ENCODE data around the gene ATP6V0D1. TPM values are rescaled to one million over a fixed set of nuclear protein-coding genes. Genes with fewer than 3 reads are reported as not detected.

Gene ATP6V0D1
- total RNA-seq, 1 experiment from 2014 or later = 76.6 TPM

GRCh38 chr16:67423015-67423414, 57.9 kb downstream of the ATP6V0D1 start:
- no TSS peak for BruUV-seq (replicated peaks)
- DNase-seq (no peak), ATAC-seq (no peak)
- H3K4me1 ChIP-seq (ENCODE audit: insufficient read depth, low read length) = no peaks in the 10 kb centered on the region
- TF ChIP-seq, protein P1, sequence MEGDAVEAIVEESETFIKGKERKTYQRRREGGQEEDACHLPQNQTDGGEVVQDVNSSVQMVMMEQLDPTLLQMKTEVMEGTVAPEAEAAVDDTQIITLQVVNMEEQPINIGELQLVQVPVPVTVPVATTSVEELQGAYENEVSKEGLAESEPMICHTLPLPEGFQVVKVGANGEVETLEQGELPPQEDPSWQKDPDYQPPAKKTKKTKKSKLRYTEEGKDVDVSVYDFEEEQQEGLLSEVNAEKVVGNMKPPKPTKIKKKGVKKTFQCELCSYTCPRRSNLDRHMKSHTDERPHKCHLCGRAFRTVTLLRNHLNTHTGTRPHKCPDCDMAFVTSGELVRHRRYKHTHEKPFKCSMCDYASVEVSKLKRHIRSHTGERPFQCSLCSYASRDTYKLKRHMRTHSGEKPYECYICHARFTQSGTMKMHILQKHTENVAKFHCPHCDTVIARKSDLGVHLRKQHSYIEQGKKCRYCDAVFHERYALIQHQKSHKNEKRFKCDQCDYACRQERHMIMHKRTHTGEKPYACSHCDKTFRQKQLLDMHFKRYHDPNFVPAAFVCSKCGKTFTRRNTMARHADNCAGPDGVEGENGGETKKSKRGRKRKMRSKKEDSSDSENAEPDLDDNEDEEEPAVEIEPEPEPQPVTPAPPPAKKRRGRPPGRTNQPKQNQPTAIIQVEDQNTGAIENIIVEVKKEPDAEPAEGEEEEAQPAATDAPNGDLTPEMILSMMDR (conservative IDR thresholded peaks at IDR 0.05; ENCODE audit: low read depth, low read length) = no peak
- no peak for TF ChIP-seq EZH2phosphoT487 (IDR thresholded peaks at IDR 0.05; ENCODE audit: borderline replicate concordance, low read length)
- no peak for TF ChIP-seq EZH2 (IDR thresholded peaks at IDR 0.05; ENCODE audit: low read length, unreplicated experiment)
- ChIA-PET CTCF (no interaction called here), POLR2A (ENCODE audit: unreplicated experiment) (no interaction called here)
- H2AFZ ChIP-seq (ENCODE audit: low read length) = no peak overlapping the region
- no peak overlapping the region for H3K4me2 ChIP-seq (ENCODE audit: low read length)
- no peaks in the 10 kb centered on the region for H3K79me2 ChIP-seq (ENCODE audit: low read length)
- H3K27ac ChIP-seq (ENCODE audit: low read length) = no peak overlapping the region
- no peak overlapping the region for H3K4me3 ChIP-seq (ENCODE audit: low read length)
- H3K9ac ChIP-seq (ENCODE audit: low read length) = no peak overlapping the region
- intact Hi-C loops (cut with micrococcal nuclease) = no loop called here
- H3K9me2 ChIP-seq (replicated peaks; ENCODE audit: low read length) = no peaks in the 10 kb centered on the region
- H3K9me3 ChIP-seq (ENCODE audit: low read length) = no peaks in the 10 kb centered on the region
- no peaks in the 10 kb centered on the region for H3F3A ChIP-seq (ENCODE audit: low read length, unreplicated experiment)
- no peaks in the 10 kb centered on the region for H3K27me3 ChIP-seq (ENCODE audit: low read length)
- no peaks in the 10 kb centered on the region for H3K36me3 ChIP-seq (ENCODE audit: low read depth, low read length)
- H4K20me1 ChIP-seq (ENCODE audit: low read length) = no peaks in the 10 kb centered on the region

- ATAC-seq = no peak
- H4K20me1 ChIP-seq (ENCODE audit: low read length) = no peaks in the 10 kb centered on the region
- BruUV-seq (replicated peaks) = no TSS peak
- no peak overlapping the region for H3K27ac ChIP-seq (ENCODE audit: low read length)
- H3K9me2 ChIP-seq (replicated peaks; ENCODE audit: low read length) = no peaks in the 10 kb centered on the region
- no peak for DNase-seq
- H3K9me3 ChIP-seq (ENCODE audit: low read length) = no peaks in the 10 kb centered on the region
- intact Hi-C loops (cut with micrococcal nuclease) = no loop called here
- H3F3A ChIP-seq (ENCODE audit: low read length, unreplicated experiment) = no peaks in the 10 kb centered on the region
- H3K36me3 ChIP-seq (ENCODE audit: low read depth, low read length) = no peaks in the 10 kb centered on the region
- no peak overlapping the region for H3K4me3 ChIP-seq (ENCODE audit: low read length)
- no peak overlapping the region for H2AFZ ChIP-seq (ENCODE audit: low read length)
- 0 out of 2 replicates have a peak, but pooled peaks cover 4% of the 10 kb centered on the region for H3K4me1 ChIP-seq (ENCODE audit: insufficient read depth, low read length)
- H3K79me2 ChIP-seq (ENCODE audit: low read length) = no peaks in the 10 kb centered on the region
- ChIA-PET CTCF (no interaction called here), POLR2A (ENCODE audit: unreplicated experiment) (no interaction called here)
- H3K4me2 ChIP-seq (ENCODE audit: low read length) = no peak overlapping the region
- TF ChIP-seq, protein P1 (conservative IDR thresholded peaks at IDR 0.05; ENCODE audit: low read depth, low read length) = no peak
- TF ChIP-seq EZH2 (IDR thresholded peaks at IDR 0.05; ENCODE audit: low read length, unreplicated experiment) (no peak), EZH2phosphoT487 (IDR thresholded peaks at IDR 0.05; ENCODE audit: borderline replicate concordance, low read length) (no peak)
- H3K9ac ChIP-seq (ENCODE audit: low read length) = no peak overlapping the region
- H3K27me3 ChIP-seq (ENCODE audit: low read length) = no peaks in the 10 kb centered on the region
Measured at GRCh38 chr16:67421030-67421429, 59.9 kb downstream of the ATP6V0D1 start.

DNA sequence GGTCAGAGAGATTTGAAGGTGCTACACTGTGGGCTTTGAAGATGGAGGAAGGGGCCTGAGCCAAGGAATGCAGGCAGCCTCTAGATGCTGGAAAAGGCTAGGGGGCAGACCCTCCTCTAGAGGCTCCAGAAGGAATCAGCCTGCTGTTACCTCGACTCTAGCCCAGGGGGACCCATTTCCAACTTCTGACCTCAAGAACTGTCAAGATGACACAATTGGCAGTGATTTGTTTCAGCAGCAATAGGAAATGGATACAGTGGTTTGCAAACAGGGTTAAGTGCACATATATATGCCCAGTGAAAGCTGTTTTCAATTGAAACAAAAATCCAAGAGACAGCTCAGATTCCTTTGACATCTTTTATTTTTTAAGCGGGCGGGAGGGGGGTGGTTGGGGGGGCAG, 61.0 kb downstream of the ATP6V0D1 start:
- ATAC-seq = no peak
- ChIA-PET POLR2A (ENCODE audit: unreplicated experiment) (no interaction called here), CTCF (interaction anchor here (0.6 kb wide), 1 partner anchor 466 kb away, joined by 6 read pairs; no protein-coding TSS in a partner anchor)
- H3K4me3 ChIP-seq (ENCODE audit: low read length) = no peak overlapping the region
- BruUV-seq (replicated peaks) = no TSS peak
- intact Hi-C loops (cut with micrococcal nuclease) = loop anchor here (5.0 kb wide), 1 partner anchor 158 kb away; no protein-coding TSS in a partner anchor
- TF ChIP-seq EZH2phosphoT487 (IDR thresholded peaks at IDR 0.05; ENCODE audit: borderline replicate concordance, low read length) (no peak), EZH2 (IDR thresholded peaks at IDR 0.05; ENCODE audit: low read length, unreplicated experiment) (no peak)
- TF ChIP-seq, protein P1 (conservative IDR thresholded peaks at IDR 0.05; ENCODE audit: low read depth, low read length) = no peak
- no peak overlapping the region for H3K27ac ChIP-seq (ENCODE audit: low read length)
- H3K79me2 ChIP-seq (ENCODE audit: low read length) = no peaks in the 10 kb centered on the region
- no peaks in the 10 kb centered on the region for H3K27me3 ChIP-seq (ENCODE audit: low read length)
- no peaks in the 10 kb centered on the region for H3K9me3 ChIP-seq (ENCODE audit: low read length)
- no peak for DNase-seq
- H2AFZ ChIP-seq (ENCODE audit: low read length) = no peak overlapping the region
- H3K4me1 ChIP-seq (ENCODE audit: insufficient read depth, low read length) = peaks cover 8% of the 10 kb centered on the region; the same call in 1 of the 2 replicates
- no peaks in the 10 kb centered on the region for H3K9me2 ChIP-seq (replicated peaks; ENCODE audit: low read length)
- H4K20me1 ChIP-seq (ENCODE audit: low read length) = no peaks in the 10 kb centered on the region
- no peaks in the 10 kb centered on the region for H3K36me3 ChIP-seq (ENCODE audit: low read depth, low read length)
- H3F3A ChIP-seq (ENCODE audit: low read length, unreplicated experiment) = no peaks in the 10 kb centered on the region
- H3K9ac ChIP-seq (ENCODE audit: low read length) = no peak overlapping the region
- H3K4me2 ChIP-seq (ENCODE audit: low read length) = no peak overlapping the region

Data from PC-3 (cell line).